Measurements from ENCODE around the gene AREL1. TPM values are rescaled to one million over a fixed set of nuclear protein-coding genes. Genes with fewer than 3 reads are reported as not detected.
A peak's percentile ranks its signal among the peaks of the same experiment; 100 is the strongest.

AREL1 gene
- total and polyA plus RNA-seq, 10 of the 15 experiments (the other 5 are each of a cell fraction or from before 2014, with no cell fraction given): 6.2 to 40.4 (median 23.7) TPM

GRCh38 chr14:74712499-74713394 lies at the start of gene AREL1, which contains the start of gene FCF1 (continued):
- TF ChIP-seq RELA (IDR thresholded peaks at IDR 0.05; ENCODE audit: borderline replicate concordance, partially characterized antibody) (peak; percentile 86), MYC (IDR thresholded peaks at IDR 0.05; ENCODE audit: insufficient read depth, insufficient read length, insufficient replicate concordance, low read length, severe bottlenecking) (no peak), NFXL1 (IDR thresholded peaks at IDR 0.05; ENCODE audit: borderline replicate concordance) (no peak), ASH2L (IDR thresholded peaks at IDR 0.05; ENCODE audit: borderline replicate concordance, low read depth) (no peak), NFYA (IDR thresholded peaks at IDR 0.05; ENCODE audit: borderline replicate concordance, low read depth, low read length) (no peak), SMAD5 (IDR thresholded peaks at IDR 0.05; ENCODE audit: low read depth) (peak; percentile 95), MTA3 (IDR thresholded peaks at IDR 0.05; ENCODE audit: borderline replicate concordance, low read length) (no peak), POLR2A (IDR thresholded peaks at IDR 0.05; ENCODE audit: low read depth, low read length) (peak; percentile 90), ZBTB40 (IDR thresholded peaks at IDR 0.05; ENCODE audit: borderline replicate concordance) (peak; percentile 98), PBX3 (IDR thresholded peaks at IDR 0.05; ENCODE audit: insufficient replicate concordance, low read depth, low read length) (no peak), SPI1 (IDR thresholded peaks at IDR 0.05; ENCODE audit: borderline replicate concordance, insufficient read depth, low read depth, low read length) (no peak), CREB1 (IDR thresholded peaks at IDR 0.05; ENCODE audit: low read depth) (peak; percentile 100), CUX1 (IDR thresholded peaks at IDR 0.05; ENCODE audit: insufficient replicate concordance, low read depth, low read length) (no peak), SIX5 (IDR thresholded peaks at IDR 0.05; ENCODE audit: low read depth, low read length, severe bottlenecking) (peak; percentile 64), ZNF207 (IDR thresholded peaks at IDR 0.05; ENCODE audit: borderline replicate concordance) (peak; percentile 63; the same call in 1 of the 2 replicates)

Data from GM12878 (cell line).